HUES6 (cell line): ENCODE data around the gene GRIFIN.
A peak's percentile ranks its signal among the peaks of the same experiment; 100 is the strongest.

Source experiments
- H3K27ac ChIP-seq: 2 replicates; pipeline ENCODE4 v1.7.0; 2013; ENCODE audit warnings: low read depth, mild to moderate bottlenecking, low read length, inconsistent platforms
- H3K27me3 ChIP-seq: 2 replicates; pipeline ENCODE4 v1.6.1; 2013; ENCODE audit warnings: low read length; ENCODE audit not compliant: control insufficient read depth, insufficient read depth
- H3K36me3 ChIP-seq: 2 replicates; pipeline ENCODE4 v1.6.1; 2013; ENCODE audit warnings: low read length; ENCODE audit not compliant: control insufficient read depth, insufficient read depth
- H3K4me1 ChIP-seq: 2 replicates; pipeline ENCODE4 v1.6.1; 2013; ENCODE audit warnings: low read length; ENCODE audit not compliant: control insufficient read depth, insufficient read depth
- H3K4me3 ChIP-seq: 2 replicates; pipeline ENCODE4 v1.5.1; 2013; ENCODE audit warnings: low read depth, low read length
- H3K9ac ChIP-seq: one replicate; pipeline ENCODE4 v1.6.1; 2013; ENCODE audit warnings: mild to moderate bottlenecking, low read length
- H3K9me3 ChIP-seq: 2 replicates; pipeline ENCODE4 v1.6.1; 2013; ENCODE audit warnings: low read depth, low read length; ENCODE audit not compliant: control insufficient read depth, insufficient read depth

Gene GRIFIN

DNA sequence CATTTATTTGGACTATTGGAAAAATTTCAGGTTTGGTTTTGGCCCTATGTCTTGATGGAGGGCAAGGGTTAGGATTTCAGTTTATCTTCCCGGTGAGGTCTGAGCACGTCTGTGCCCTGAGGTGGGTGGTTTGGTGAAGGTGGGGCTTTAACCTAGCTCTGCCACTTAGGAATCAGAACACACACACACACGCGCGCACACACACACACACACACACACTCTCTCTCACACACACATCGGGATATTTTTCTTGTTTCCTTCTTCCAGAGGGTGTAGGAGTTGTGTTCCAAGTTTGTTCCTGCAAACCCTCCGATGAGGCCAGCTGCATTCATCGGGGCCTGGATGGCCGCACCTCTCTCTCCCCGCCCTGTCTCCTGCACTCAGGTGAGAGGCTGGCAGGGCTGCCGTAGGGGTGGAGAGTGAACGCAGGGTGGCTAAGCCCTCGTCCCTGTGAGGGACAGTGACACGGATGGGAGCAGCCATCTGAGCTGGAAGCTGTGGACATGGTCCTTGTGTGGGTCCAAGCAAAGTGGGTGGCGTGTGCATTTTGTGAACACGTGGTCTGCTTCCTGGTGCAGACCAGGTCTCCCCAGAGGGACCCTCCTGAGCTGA lies 38.6 kb downstream of the GRIFIN start:
- Histone ChIP-seq H3K36me3 (peaks cover 30% of the 10 kb centered on the region), H3K4me3 (no peak overlapping the region)

DNA sequence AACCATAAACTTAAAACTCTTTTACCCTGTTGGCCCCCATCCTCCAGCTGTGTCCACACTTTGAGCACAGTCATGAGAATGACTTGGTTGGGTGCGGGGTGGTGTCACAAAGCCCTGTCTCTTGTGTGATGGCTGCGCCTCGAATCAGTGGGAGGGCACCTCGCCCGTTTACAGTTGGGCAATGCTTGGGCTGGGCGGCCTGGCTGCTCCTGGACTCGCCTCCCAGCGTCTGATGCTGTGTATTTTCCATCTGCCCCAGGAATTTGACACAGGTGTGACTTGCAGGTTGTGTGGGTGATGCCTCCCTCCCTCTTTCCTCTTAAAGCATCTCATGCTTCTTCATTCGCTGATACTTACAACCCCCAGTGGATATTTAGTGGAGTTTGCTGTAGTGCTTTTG lies 39.1 kb downstream of the GRIFIN start:
- no peaks in the 10 kb centered on the region for H3K9me3 ChIP-seq
- H3K27me3 ChIP-seq: no peaks in the 10 kb centered on the region
- H3K4me3 ChIP-seq: no peak overlapping the region
- no peak overlapping the region for H3K27ac ChIP-seq
- H3K4me1 ChIP-seq: no peaks in the 10 kb centered on the region
- H3K9ac ChIP-seq: no peak overlapping the region
- H3K36me3 ChIP-seq: peaks cover 34% of the 10 kb centered on the region

More for the DNA sequence above, 38.6 kb downstream of the GRIFIN start:
- no peaks in the 10 kb centered on the region for H3K9me3 ChIP-seq
- H3K4me1 ChIP-seq: no peaks in the 10 kb centered on the region
- H3K9ac ChIP-seq: no peak overlapping the region
- H3K27me3 ChIP-seq: no peaks in the 10 kb centered on the region
- H3K27ac ChIP-seq: no peak overlapping the region

DNA sequence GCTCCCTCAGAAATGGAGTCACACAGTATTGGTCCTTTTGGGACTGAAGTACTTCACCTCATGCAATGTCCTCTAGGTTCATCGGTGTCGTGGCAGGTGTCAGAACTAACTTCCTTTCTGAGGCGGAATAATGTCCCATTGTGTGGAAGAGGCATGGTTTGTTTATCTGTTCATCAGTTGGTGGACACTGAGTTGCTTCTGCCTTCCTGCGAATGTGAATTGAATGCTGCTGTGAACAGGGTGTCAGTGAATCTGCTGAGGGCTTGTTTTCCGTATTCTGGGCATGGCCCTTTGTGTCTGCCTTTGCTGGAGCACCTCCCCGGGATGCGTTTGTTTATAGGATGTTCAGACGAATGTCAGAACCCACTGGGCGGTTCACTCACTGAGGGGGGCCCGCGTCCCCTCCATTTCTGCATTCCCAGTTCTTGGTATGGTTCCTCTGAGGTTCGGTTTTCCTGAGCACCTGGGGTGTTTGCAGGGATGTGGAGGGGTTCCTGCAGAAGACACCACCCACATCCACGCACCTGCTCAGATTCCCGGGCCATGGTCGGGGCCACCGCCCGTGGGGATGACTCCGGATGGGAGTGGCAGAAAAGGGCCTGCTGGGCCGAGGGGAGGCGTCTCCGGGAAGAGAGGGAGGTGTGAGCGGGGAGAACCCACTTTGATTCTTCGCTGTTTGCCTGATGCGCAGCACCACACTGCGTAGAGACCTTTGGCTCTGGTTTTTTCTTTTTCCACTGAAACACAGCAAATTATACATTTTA lies 39.7 kb downstream of the GRIFIN start:
- no peak overlapping the region for H3K27ac ChIP-seq

DNA sequence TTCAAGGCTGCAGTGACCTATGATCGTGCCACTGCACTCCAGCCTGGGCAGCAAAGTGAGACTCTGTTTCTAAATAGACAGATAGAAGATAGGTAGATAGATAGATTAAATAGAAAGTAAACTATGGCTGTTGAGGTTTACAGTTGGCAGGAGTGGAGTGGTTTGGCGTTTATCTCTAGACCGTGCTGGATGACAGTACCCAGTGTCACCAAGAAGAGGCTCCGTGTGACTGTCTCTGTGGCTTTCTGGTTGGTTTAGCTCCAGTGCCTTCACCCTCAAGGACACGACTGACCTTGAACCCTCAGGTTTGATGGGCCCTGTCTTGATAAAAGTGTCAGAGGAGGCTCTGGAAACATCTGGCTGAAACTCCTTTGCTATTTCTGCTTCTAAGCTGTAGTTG lies 41.1 kb downstream of the GRIFIN start:
- no peak overlapping the region for H3K4me3 ChIP-seq

More for the DNA sequence above, 39.7 kb downstream of the GRIFIN start:
- H3K4me1 ChIP-seq: no peaks in the 10 kb centered on the region
- no peak overlapping the region for H3K9ac ChIP-seq
- peaks cover 35% of the 10 kb centered on the region for H3K36me3 ChIP-seq
- H3K9me3 ChIP-seq: no peaks in the 10 kb centered on the region
- no peaks in the 10 kb centered on the region for H3K27me3 ChIP-seq
- no peak overlapping the region for H3K4me3 ChIP-seq

DNA sequence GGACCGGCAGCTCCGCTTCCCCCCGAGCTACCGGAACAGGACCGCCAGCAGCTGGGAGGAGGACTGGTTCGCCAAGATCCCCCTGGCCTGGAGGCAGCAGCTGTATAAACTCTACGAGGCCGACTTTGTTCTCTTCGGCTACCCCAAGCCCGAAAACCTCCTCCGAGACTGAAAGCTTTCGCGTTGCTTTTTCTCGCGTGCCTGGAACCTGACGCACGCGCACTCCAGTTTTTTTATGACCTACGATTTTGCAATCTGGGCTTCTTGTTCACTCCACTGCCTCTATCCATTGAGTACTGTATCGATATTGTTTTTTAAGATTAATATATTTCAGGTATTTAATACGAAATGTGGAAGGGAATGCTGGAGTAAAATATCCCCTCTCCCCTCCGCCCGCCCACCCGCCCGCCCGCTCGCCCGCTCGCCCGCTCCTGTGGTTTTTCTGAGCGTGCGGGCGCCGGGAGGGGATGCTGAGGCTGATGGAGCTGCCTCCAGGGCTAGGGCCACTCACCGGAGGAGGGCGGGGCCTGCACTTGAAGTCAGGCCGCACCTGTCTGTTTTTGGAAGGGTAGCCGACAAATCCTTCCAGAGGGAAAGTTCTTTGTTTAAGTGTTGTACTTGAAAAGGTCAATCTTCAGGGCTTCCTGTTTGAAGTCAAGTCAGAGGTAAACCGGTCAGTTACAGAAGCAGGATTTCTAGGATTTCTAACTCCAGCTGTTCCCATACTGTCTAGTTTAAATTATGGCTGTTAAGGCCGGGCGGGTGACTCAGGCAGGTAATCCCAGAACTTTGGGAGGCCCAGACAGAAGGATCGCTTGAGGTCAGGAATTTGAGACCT lies 42.3 kb downstream of the GRIFIN start:
- Histone ChIP-seq H3K4me1 (no peaks in the 10 kb centered on the region), H3K27me3 (no peaks in the 10 kb centered on the region), H3K4me3 (no peak overlapping the region), H3K9ac (no peak overlapping the region), H3K27ac (no peak overlapping the region), H3K9me3 (peaks cover 4% of the 10 kb centered on the region; the same call in 1 of the 2 replicates), H3K36me3 (peaks cover 35% of the 10 kb centered on the region)

More for the DNA sequence above, 41.1 kb downstream of the GRIFIN start:
- Histone ChIP-seq H3K27ac (no peak overlapping the region), H3K9ac (no peak overlapping the region), H3K9me3 (no peaks in the 10 kb centered on the region), H3K27me3 (no peaks in the 10 kb centered on the region), H3K4me1 (no peaks in the 10 kb centered on the region), H3K36me3 (peaks cover 35% of the 10 kb centered on the region)

DNA sequence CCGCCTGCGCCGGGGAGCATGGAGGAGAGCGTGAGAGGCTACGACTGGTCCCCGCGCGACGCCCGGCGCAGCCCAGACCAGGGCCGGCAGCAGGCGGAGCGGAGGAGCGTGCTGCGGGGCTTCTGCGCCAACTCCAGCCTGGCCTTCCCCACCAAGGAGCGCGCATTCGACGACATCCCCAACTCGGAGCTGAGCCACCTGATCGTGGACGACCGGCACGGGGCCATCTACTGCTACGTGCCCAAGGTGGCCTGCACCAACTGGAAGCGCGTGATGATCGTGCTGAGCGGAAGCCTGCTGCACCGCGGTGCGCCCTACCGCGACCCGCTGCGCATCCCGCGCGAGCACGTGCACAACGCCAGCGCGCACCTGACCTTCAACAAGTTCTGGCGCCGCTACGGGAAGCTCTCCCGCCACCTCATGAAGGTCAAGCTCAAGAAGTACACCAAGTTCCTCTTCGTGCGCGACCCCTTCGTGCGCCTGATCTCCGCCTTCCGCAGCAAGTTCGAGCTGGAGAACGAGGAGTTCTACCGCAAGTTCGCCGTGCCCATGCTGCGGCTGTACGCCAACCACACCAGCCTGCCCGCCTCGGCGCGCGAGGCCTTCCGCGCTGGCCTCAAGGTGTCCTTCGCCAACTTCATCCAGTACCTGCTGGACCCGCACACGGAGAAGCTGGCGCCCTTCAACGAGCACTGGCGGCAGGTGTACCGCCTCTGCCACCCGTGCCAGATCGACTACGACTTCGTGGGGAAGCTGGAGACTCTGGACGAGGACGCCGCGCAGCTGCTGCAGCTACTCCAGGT lies 43.1 kb downstream of the GRIFIN start:
- Histone ChIP-seq H3K4me1 (no peaks in the 10 kb centered on the region), H3K4me3 (no peak overlapping the region), H3K36me3 (peaks cover 35% of the 10 kb centered on the region), H3K9me3 (peaks cover 6% of the 10 kb centered on the region; the same call in 1 of the 2 replicates), H3K27me3 (no peaks in the 10 kb centered on the region), H3K9ac (no peak overlapping the region), H3K27ac (no peak overlapping the region)

DNA sequence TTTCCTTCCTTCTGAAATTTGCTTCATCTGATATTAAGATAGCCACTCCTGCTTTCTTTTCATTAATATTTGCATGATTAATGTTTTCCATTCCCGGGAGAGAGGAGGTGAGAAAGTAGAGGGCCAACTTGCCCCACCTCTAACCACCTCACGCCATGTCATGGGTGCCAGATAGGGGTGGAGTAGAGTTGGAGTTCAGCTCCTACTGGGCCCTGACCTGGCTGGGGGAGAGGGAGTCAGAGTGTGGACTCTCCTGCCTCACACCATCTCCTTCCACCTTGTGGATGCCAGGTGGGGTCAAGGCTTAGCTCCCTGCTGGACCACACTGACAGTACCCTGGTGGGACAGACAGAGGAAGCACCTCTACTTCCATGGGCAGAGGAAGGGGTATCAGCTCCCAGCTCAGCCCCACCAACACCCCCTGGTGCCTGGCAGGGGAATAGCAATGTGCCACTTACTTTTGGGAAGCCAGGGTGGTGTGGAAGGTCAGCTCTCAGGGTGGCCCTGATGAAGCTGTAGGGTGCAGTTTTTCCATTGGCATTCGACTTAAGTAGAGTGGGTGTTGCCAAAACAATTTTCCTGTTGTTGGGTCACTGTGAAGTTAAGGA lies 44.8 kb downstream of the GRIFIN start:
- H3K9ac ChIP-seq: no peak overlapping the region
- H3K27ac ChIP-seq: no peak overlapping the region
- no peak overlapping the region for H3K4me3 ChIP-seq
- no peaks in the 10 kb centered on the region for H3K27me3 ChIP-seq
- peaks cover 6% of the 10 kb centered on the region; the same call in 1 of the 2 replicates for H3K9me3 ChIP-seq
- no peaks in the 10 kb centered on the region for H3K4me1 ChIP-seq
- H3K36me3 ChIP-seq: peaks cover 28% of the 10 kb centered on the region

DNA sequence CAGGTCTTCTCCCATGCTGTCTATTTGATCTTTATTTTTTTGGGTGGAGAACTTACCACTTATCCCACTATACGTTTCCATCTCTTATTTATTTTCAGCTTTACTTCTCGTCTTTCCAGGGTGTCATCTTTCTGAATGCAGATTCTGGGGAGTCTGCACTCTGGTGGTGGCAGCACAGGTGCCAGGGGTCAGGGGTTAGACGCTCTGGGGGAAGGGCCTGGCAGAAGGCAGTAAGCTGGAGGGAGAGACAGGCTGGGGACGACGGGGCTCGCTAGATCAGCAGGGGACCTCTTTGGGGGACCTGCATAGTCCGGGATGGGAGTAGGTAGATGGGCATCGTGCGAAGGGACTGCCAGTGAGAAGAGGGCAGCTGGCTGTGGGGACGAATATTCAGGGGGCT lies 50.4 kb downstream of the GRIFIN start:
- no peaks in the 10 kb centered on the region for H3K27me3 ChIP-seq
- peak overlapping the region; percentile 23; the same call in 1 of the 2 replicates for H3K27ac ChIP-seq
- H3K9me3 ChIP-seq: peaks cover 6% of the 10 kb centered on the region; the same call in 1 of the 2 replicates
- peaks cover 10% of the 10 kb centered on the region; the same call in 1 of the 2 replicates for H3K4me1 ChIP-seq
- H3K36me3 ChIP-seq: no peaks in the 10 kb centered on the region
- H3K4me3 ChIP-seq: no peak overlapping the region
- H3K9ac ChIP-seq: no peak overlapping the region
